Glutamatergic neuron (in vitro differentiated cells): ENCODE results near the gene DIP2A. TPM values are rescaled to one million over a fixed set of nuclear protein-coding genes. Genes with fewer than 3 reads are reported as not detected.

Source experiments
- DNase-seq: peaks from one replicate; pipeline ENCODE4 v3.0.0; 2022
- H3K27ac Mint-ChIP-seq: one replicate; pipeline ENCODE4 v1.8.0; 2020; ENCODE audit warnings: mild to moderate bottlenecking, mixed read lengths, inconsistent platforms; ENCODE audit not compliant: unreplicated experiment
- H3K27me3 Mint-ChIP-seq: one replicate; pipeline ENCODE4 v1.8.0; 2020; ENCODE audit warnings: mild to moderate bottlenecking, moderate library complexity, mixed read lengths, inconsistent platforms; ENCODE audit not compliant: unreplicated experiment
- H3K36me3 Mint-ChIP-seq: one replicate; pipeline ENCODE4 v1.8.0; 2020; ENCODE audit warnings: mild to moderate bottlenecking, mixed read lengths, inconsistent platforms; ENCODE audit not compliant: unreplicated experiment
- H3K4me1 Mint-ChIP-seq: one replicate; pipeline ENCODE4 v1.8.0; 2020; ENCODE audit warnings: mild to moderate bottlenecking, low read depth, mixed read lengths, inconsistent platforms; ENCODE audit not compliant: unreplicated experiment
- H3K4me3 Mint-ChIP-seq: one replicate; pipeline ENCODE4 v1.8.0; 2020; ENCODE audit warnings: mild to moderate bottlenecking, mixed read lengths, inconsistent platforms; ENCODE audit not compliant: unreplicated experiment
- H3K9me3 Mint-ChIP-seq: one replicate; pipeline ENCODE4 v1.8.0; 2020; ENCODE audit warnings: mild to moderate bottlenecking, moderate library complexity, mixed read lengths, inconsistent platforms; ENCODE audit not compliant: unreplicated experiment
- total RNA-seq: library from RNA; stranded (reverse); fragmentation: NEBNext Ultra II Directional; extraction: Animal tissue kit (Norgen Biotek cat#: 25700); gene quantifications from one replicate; pipeline ENCODE4 v1.2.1, GENCODE V29; 2021; ENCODE audit not compliant: unreplicated experiment
- TF ChIP-seq, protein P1 (sequence below): fragments of 200-600 bp; sonication (generic); IDR thresholded peaks from one replicate; pipeline ENCODE4 v1.5.0; 2021; ENCODE audit not compliant: partially characterized antibody, unreplicated experiment

The DIP2A gene
- total RNA-seq, 1 donor from 2014 or later, result 55.4 TPM

DNA sequence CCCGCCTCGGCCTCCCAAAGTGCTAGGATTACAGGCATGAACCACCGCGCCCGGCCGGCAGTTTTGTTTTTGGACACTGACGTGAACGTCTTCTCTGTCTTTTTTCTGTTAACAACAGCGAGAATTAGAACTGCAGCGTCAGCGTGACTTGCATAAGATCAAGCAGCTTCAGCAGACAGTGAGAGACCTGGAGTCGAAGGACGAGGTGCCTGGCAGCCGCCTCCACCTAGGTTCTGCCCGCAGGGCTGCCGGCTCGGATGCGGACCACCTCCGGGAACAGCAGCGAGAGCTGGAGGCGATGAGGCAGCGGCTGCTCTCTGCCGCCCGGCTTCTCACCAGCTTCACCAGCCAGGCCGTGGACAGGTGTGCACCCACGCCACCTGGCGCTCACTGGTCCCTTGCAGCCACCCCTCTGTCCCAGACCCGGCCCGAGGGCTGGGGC lies 22.9 kb upstream of the DIP2A start:
- no peaks in the 10 kb centered on the region for H3K4me1 Mint-ChIP-seq
- no peak overlapping the region for H3K27ac Mint-ChIP-seq
- TF ChIP-seq, protein P1, sequence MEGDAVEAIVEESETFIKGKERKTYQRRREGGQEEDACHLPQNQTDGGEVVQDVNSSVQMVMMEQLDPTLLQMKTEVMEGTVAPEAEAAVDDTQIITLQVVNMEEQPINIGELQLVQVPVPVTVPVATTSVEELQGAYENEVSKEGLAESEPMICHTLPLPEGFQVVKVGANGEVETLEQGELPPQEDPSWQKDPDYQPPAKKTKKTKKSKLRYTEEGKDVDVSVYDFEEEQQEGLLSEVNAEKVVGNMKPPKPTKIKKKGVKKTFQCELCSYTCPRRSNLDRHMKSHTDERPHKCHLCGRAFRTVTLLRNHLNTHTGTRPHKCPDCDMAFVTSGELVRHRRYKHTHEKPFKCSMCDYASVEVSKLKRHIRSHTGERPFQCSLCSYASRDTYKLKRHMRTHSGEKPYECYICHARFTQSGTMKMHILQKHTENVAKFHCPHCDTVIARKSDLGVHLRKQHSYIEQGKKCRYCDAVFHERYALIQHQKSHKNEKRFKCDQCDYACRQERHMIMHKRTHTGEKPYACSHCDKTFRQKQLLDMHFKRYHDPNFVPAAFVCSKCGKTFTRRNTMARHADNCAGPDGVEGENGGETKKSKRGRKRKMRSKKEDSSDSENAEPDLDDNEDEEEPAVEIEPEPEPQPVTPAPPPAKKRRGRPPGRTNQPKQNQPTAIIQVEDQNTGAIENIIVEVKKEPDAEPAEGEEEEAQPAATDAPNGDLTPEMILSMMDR, result no peak
- peaks cover 7% of the 10 kb centered on the region for H3K36me3 Mint-ChIP-seq
- peaks cover 3% of the 10 kb centered on the region for H3K27me3 Mint-ChIP-seq
- no peak for DNase-seq
- H3K9me3 Mint-ChIP-seq, result peaks cover 2% of the 10 kb centered on the region
- no peak overlapping the region for H3K4me3 Mint-ChIP-seq

DNA sequence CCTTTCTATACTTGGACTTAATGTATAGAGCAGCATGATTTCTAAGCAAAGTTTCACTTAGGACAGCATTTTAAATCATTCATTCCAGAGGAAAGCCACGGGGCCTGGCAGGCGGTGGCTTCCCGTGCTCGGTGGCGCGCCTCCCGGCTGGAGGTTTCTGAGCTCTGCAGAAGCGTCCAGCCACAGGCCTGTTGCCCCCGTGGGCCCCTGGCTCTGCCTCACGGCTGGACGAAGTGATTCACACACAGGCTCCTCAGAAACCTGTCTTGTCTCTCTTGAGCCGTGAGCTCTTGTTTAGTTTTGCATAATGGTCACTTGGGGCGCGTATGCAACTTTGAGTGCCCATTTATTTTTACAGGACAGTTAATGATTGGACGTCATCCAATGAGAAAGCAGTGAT lies 22.1 kb upstream of the DIP2A start:
- no peaks in the 10 kb centered on the region for H3K9me3 Mint-ChIP-seq
- H3K27me3 Mint-ChIP-seq, result no peaks in the 10 kb centered on the region
- TF ChIP-seq, protein P1, result no peak
- no peak overlapping the region for H3K27ac Mint-ChIP-seq
- no peaks in the 10 kb centered on the region for H3K4me1 Mint-ChIP-seq
- H3K36me3 Mint-ChIP-seq, result peaks cover 2% of the 10 kb centered on the region
- DNase-seq, result no peak
- H3K4me3 Mint-ChIP-seq, result no peak overlapping the region

DNA sequence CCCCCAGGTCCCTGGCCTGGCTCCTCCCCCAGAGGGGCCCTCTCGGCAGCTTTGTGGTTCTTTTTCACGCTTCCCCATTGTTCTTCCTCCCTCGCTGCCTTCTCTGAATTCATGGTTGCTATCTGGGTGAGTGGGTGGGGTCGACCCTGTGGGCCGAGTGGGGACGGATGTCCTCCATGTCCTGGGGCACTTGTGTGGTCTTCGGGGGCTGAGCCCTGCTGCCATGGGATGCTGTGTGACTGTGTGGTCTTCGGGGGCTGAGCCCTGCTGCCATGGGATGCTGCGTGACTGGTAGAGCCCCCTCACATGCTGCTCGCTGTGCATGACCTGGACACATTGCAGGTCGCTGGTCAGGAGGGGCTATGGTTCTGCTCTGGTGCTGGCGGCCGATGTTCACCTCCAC lies 21.6 kb upstream of the DIP2A start:
- DNase-seq, result no peak
- Mint-ChIP-seq H3K9me3 (no peaks in the 10 kb centered on the region), H3K4me1 (no peaks in the 10 kb centered on the region), H3K36me3 (no peaks in the 10 kb centered on the region), H3K4me3 (no peak overlapping the region), H3K27ac (no peak overlapping the region), H3K27me3 (no peaks in the 10 kb centered on the region)
- TF ChIP-seq, protein P1, result no peak

DNA sequence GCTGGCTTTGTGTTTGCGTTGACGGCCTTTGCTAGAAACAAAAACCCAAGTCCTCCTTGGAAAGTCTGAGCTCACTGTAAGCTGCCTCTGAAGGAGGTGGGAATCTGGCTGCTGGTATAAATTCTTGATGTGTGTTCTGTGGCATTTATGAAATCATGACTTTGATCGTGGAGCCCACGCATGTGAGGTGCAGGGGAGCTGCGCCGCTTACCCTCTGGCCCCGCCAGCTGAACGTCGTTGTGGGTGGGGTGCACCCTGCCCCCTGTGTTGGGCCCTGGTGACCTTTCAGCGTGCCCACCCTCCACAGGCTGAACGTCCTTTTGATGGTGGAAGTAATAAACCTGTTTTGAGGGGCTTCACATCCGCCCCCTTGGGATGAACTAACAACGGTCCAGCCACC lies 21.2 kb upstream of the DIP2A start:
- no peak for DNase-seq
- Mint-ChIP-seq H3K4me1 (no peaks in the 10 kb centered on the region), H3K27ac (no peak overlapping the region), H3K36me3 (peaks cover 2% of the 10 kb centered on the region), H3K4me3 (no peak overlapping the region), H3K9me3 (peaks cover 3% of the 10 kb centered on the region), H3K27me3 (peaks cover 2% of the 10 kb centered on the region)
- TF ChIP-seq, protein P1, result no peak

DNA sequence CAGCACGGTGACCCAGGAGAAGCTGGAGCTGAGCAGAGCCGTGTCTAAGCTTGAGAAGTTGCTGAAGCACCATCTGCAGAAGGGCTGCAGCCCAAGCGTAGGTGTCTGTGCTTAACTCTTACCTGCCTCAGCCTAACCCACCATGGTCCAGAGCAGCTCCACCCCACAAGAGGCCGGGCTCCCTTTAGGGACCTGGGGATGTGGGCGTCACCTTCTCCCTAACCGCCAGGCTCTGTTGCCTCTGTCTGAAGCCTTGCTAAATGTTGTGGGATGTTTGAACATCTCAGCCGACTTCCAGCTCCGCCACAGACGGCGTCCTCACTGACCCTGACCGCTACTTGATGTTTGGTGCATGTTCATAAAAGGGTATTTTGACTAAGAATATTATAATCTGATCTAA lies 20.4 kb upstream of the DIP2A start:
- Mint-ChIP-seq H3K4me1 (no peaks in the 10 kb centered on the region), H3K9me3 (peaks cover 3% of the 10 kb centered on the region), H3K4me3 (no peak overlapping the region), H3K36me3 (peaks cover 7% of the 10 kb centered on the region), H3K27me3 (peaks cover 3% of the 10 kb centered on the region), H3K27ac (no peak overlapping the region)
- TF ChIP-seq, protein P1, result no peak
- DNase-seq, result no peak
